Heart left ventricle (tissue), 16 donors: ENCODE measurements around the gene NCKIPSD. TPM values are rescaled to one million over a fixed set of nuclear protein-coding genes. Genes with fewer than 3 reads are reported as not detected.
A peak's percentile ranks its signal among the peaks of the same experiment; 100 is the strongest.

Experiments
- ATAC-seq, 4 donors: fragments of 200-7000 bp; cut with Tn5 transposase; one replicate each; pipeline ENCODE4 v1.9.1; 2020 to 2022; ENCODE audit warnings: moderate library complexity in 4 of 4, mild to moderate bottlenecking in 3 of 4, moderate number of reproducible peaks in 1 of 4
- DNase-seq, 5 donors: peaks; one replicate each; pipeline ENCODE4 v3.0.0-alpha.2; 2020
- H3K27ac ChIP-seq, 12 donors: fragments of 200-600 bp; sonication (generic) in 4 of 12; one replicate each; pipeline versions ENCODE4 v1.5.0 to v1.8.0; 2016 to 2022; ENCODE audit warnings: mild to moderate bottlenecking in 2 of 12
- H3K27me3 ChIP-seq, 9 donors: fragments of 200-600 bp; sonication (generic) in 2 of 9; one replicate each; pipeline versions ENCODE4 v1.5.1 to v1.8.0; 2016 to 2022; ENCODE audit warnings: mild to moderate bottlenecking in 3 of 9
- H3K36me3 ChIP-seq, 9 donors: fragments of 200-600 bp; sonication (generic) in 2 of 9; one replicate each; pipeline versions ENCODE4 v1.5.0 to v1.8.0; 2018 to 2022; ENCODE audit warnings: mild to moderate bottlenecking in 2 of 9
- H3K4me1 ChIP-seq, 12 donors: fragments of 200-600 bp; sonication (generic) in 4 of 12; one replicate each; pipeline versions ENCODE4 v1.5.0 to v1.8.0; 2016 to 2022; ENCODE audit warnings: mild to moderate bottlenecking in 3 of 12
- H3K4me3 ChIP-seq, 12 donors: fragments of 200-600 bp; sonication (generic) in 4 of 12; one replicate each; pipeline versions ENCODE4 v1.5.0 to v1.8.0; 2017 to 2022; ENCODE audit warnings: mild to moderate bottlenecking in 9 of 12, moderate library complexity in 4 of 12
- H3K9me3 ChIP-seq, 12 donors: fragments of 200-600 bp; sonication (generic) in 4 of 12; one replicate each; pipeline versions ENCODE4 v1.5.0 to v1.8.0; 2016 to 2022; ENCODE audit warnings: mild to moderate bottlenecking in 1 of 12
- POLR2A ChIP-seq, 2 donors: fragments of 450-650 bp; IDR thresholded peaks; one replicate each; pipeline ENCODE4 v1.6.1; 2017; ENCODE audit warnings: antibody characterized with exemption in 2 of 2, mild to moderate bottlenecking in 2 of 2, moderate library complexity in 2 of 2
- WGBS, 4 donors: extraction: QIAGEN DNeasy Blood & Tissue Kit in 2 of 4; methylation state at CpG; one replicate each; pipeline versions ENCODE4 v1.1.5 to v1.1.7; 2013 to 2018; 5-methylcytosine and 5-hydroxymethylcytosine counted together
- intact Hi-C, 10 donors: fragments of 100-400 bp; cut with DNase I; formaldehyde crosslinking; loops; one replicate each; pipeline versions ENCODE4 v1.11.1 to v1.14.2; 2022
- polyA plus RNA-seq, 2 donors: library from polyadenylated mRNA; stranded (reverse); fragments of 200-250 nt; gene quantifications; one replicate each; pipeline ENCODE4 v1.2.3, GENCODE V29; 2013
- total RNA-seq, 9 donors: library from RNA; depleted of rRNA in 2 of 9; stranded (reverse); fragments of >200 nt in 2 of 9; fragmentation: NEBNext Ultra II Directional in 3 of 9; extraction: Animal tissue kit (Norgen Biotek cat#: 25700) in 3 of 9; gene quantifications; one replicate each; pipeline versions ENCODE4 v1.1.0 to v1.2.4, GENCODE V29; 2016 to 2023
- TF ChIP-seq, protein P1 (sequence below), 12 donors: fragments of 200-600 bp; sonication (generic) in 4 of 12; IDR thresholded peaks; one replicate each; pipeline versions ENCODE4 v1.5.0 to v1.8.0; 2018 to 2022; ENCODE audit warnings: antibody characterized with exemption in 12 of 12, mild to moderate bottlenecking in 5 of 12
- donor health status: ischemic (EF 13 %, LVEDD 7.1; RV severe dilation, severe dysfunction).
- donor health status: healthy with polysubstance abuse.
- donor health status: DM: no; HTN: yes; CAD: no.
- donor health status: DM: no; HTN: no; CAD: no.
- donor health status: ischemic (EF 25% LVEDD 6.9; RV normal size, moderate dysfunction).
- donor health status: ischemic (EF 25% LVEDD 5.7; RV mildly dilated, moderate dysfunction).
- donor health status: healthy.
- donor health status: DM: yes; HTN: yes; CAD: no.
- donor health status: ischemic (EF 35%, LVEDD 5.7; RV mildly dilated, moderate dysfunction).
- donor health status: nonischemic (EF 11% LVEDD 7.7; RV severe dilation, severe dysfunction).
- donor health status: DM: yes; HTN: yes; CAD: no.
- donor health status: PGD.
- donor health status: ischemic (EF 29% LVEDD 5.4; RV normal size, mild dysfunction).
- donor health status: nonischemic (EF 23%, LVEDD 6.1; RV moderate dilation, normal function).

Gene NCKIPSD
- total and polyA plus RNA-seq, 11 donors, result 9.8 to 47.6 (median 14.7) TPM

DNA sequence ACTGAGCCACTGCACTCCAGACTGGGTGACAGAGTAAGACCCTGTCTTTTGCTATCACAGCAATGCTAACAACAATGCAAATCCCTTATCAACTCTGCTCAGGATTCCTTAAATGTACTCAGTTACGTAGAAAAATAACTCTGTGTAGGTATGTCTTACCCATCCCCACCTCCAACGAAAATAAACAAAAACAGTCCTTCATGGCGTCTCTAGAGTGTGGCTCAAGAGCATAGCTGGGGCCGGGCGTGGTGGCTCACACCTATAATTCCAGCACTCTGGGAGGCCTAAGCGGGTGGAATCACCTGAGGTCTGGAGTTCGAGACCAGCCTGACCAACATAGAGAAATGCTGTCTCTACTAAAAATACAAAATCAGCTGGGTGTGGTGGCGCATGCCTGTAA is 13.2 kb upstream of the NCKIPSD start:
- Histone ChIP-seq H3K4me1 (peaks cover 3 to 56% (median 25%) of the 10 kb centered on the region in 12 donors), H3K4me3 (no peak overlapping the region), H3K27ac (no peak overlapping the region), H3K9me3 (no peaks in the 10 kb centered on the region), H3K36me3 (peaks cover 0 to 67% (median 37%) of the 10 kb centered on the region in 9 donors), H3K27me3 (no peaks in the 10 kb centered on the region)
- TF ChIP-seq, protein P1, sequence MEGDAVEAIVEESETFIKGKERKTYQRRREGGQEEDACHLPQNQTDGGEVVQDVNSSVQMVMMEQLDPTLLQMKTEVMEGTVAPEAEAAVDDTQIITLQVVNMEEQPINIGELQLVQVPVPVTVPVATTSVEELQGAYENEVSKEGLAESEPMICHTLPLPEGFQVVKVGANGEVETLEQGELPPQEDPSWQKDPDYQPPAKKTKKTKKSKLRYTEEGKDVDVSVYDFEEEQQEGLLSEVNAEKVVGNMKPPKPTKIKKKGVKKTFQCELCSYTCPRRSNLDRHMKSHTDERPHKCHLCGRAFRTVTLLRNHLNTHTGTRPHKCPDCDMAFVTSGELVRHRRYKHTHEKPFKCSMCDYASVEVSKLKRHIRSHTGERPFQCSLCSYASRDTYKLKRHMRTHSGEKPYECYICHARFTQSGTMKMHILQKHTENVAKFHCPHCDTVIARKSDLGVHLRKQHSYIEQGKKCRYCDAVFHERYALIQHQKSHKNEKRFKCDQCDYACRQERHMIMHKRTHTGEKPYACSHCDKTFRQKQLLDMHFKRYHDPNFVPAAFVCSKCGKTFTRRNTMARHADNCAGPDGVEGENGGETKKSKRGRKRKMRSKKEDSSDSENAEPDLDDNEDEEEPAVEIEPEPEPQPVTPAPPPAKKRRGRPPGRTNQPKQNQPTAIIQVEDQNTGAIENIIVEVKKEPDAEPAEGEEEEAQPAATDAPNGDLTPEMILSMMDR (IDR thresholded peaks at IDR 0.05), result no peak
- TF ChIP-seq POLR2A (IDR thresholded peaks at IDR 0.05), result no peak
- no peak for ATAC-seq
- WGBS, 4 donors, result 97 to 99% (median 97%) methylated on average over 8 of the region's 8 CpGs
- intact Hi-C loops, result no loop called here
- DNase-seq, result no peak

DNA sequence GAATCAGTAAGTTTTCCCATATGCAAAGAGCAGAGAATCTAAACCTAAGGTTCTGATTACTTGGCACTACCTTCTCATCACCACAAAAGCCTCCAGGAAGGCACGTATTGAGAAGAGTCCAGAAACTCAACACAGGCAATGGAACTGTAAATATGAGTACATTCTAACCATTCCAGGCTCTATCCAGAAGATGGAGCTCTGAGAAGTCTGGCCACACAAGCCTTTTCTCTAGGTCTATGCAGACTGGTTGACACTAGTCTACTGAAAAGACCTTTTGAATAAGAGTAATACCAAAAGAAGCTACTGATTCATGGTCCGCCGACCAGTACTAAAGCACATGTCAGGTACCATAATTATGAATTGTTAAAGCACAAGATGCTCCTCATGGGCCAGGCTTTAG is 12.2 kb upstream of the NCKIPSD start:
- intact Hi-C loops, result no loop called here
- Histone ChIP-seq H3K4me3 (no peak overlapping the region), H3K9me3 (no peaks in the 10 kb centered on the region), H3K4me1 (peaks cover 0 to 53% (median 25%) of the 10 kb centered on the region in 12 donors), H3K27me3 (no peaks in the 10 kb centered on the region), H3K36me3 (peaks cover 0 to 77% (median 46%) of the 10 kb centered on the region in 9 donors), H3K27ac (no peak overlapping the region)
- DNase-seq (no peak), ATAC-seq (no peak)
- 86 to 92% (median 91%) methylated on average over 3 of the region's 3 CpGs for WGBS, 4 donors
- TF ChIP-seq, protein P1 (IDR thresholded peaks at IDR 0.05), result no peak
- TF ChIP-seq POLR2A (IDR thresholded peaks at IDR 0.05), result no peak

DNA sequence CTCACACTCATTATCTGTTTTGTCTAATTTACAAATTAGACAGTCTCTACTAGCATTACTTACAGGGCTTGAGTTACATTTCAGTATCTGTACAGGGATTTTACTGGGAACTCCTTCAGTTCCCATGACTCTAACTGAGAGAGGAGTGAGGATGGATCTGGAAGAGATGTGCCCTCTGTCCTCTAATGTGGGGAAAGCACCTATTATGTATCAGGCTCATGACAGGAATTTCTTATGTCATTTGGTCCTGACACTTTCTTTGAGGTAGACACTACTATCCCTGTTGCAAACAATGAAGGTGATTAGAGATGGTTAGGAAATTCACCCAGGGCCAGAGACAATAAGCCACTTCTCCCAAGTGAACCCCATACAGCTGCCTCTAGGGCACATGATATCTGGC is 10.9 kb upstream of the NCKIPSD start:
- H3K9me3 ChIP-seq, result no peaks in the 10 kb centered on the region
- H3K27me3 ChIP-seq, result no peaks in the 10 kb centered on the region
- H3K27ac ChIP-seq, result peak overlapping the region in 2 of 12 donors; percentile 50 to 87
- intact Hi-C loops, result no loop called here
- no peak overlapping the region for H3K4me3 ChIP-seq
- TF ChIP-seq, protein P1 (IDR thresholded peaks at IDR 0.05), result no peak
- no peak for TF ChIP-seq POLR2A (IDR thresholded peaks at IDR 0.05)
- no peak for ATAC-seq
- peaks cover 0 to 48% (median 26%) of the 10 kb centered on the region in 12 donors for H3K4me1 ChIP-seq
- DNase-seq, result no peak
- H3K36me3 ChIP-seq, result peaks cover 0 to 85% (median 58%) of the 10 kb centered on the region in 9 donors

DNA sequence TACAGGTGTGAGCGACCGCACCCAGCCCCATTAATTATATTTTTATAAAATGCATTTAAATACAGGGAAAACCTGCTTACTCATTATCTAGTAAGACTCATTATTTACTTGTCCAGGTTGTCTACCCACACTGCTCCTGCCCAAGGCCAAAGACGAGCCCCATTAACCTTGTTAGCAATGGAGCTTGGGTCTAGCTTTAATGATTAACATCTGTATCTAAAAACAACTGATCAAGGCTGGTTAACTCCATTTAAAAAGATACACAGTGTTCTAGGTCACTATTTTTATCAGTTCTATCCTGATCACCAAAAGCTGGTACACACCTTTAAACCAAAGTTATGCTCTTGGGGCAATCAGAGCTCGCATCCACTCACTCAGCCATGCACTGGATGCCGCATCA is 10.4 kb upstream of the NCKIPSD start:
- 95 to 100% (median 98%) methylated on average over 5 of the region's 5 CpGs for WGBS, 4 donors
- no peak for TF ChIP-seq POLR2A (IDR thresholded peaks at IDR 0.05)
- TF ChIP-seq, protein P1 (IDR thresholded peaks at IDR 0.05), result no peak
- intact Hi-C loops, result no loop called here
- no peak for ATAC-seq
- H3K36me3 ChIP-seq, result peaks cover 0 to 85% (median 61%) of the 10 kb centered on the region in 9 donors
- no peak for DNase-seq
- peak overlapping the region in 8 of 12 donors; percentile 17 to 87 (median 80) for H3K27ac ChIP-seq
- H3K4me3 ChIP-seq, result no peak overlapping the region
- peaks cover 0 to 48% (median 26%) of the 10 kb centered on the region in 12 donors for H3K4me1 ChIP-seq
- no peaks in the 10 kb centered on the region for H3K27me3 ChIP-seq
- no peaks in the 10 kb centered on the region for H3K9me3 ChIP-seq
